Measurements from ENCODE around the gene PPP4R3A.

DNA sequence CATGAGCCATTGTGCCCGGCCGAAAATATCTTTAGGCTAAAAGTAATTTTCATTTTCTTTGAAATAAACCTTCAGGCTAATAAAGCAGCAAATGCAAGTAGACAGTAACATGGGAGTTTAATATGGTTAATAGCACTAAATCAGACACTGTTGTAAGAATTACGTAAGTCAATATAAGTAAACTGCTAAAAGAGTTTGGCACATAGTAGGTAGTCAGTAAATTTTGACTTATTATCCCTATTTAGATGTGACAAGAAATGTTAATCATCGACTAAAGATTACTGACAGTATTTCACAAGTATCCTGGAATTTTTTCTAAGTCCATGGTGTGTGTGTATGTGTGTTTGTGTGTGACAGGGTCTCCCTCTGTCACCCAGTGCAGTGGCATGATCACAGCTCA lies 3.9 kb downstream of the PPP4R3A start:
- TF ChIP-seq POLR2A (IDR thresholded peaks at IDR 0.05; ENCODE audit: low read depth, low read length) (no peak), POLR2AphosphoS5 (IDR thresholded peaks at IDR 0.05; ENCODE audit: low read depth, low read length) (no peak)

Data from GM12892 (cell line).